ENCODE measurements around the gene CHST10. TPM values are rescaled to one million over a fixed set of nuclear protein-coding genes. Genes with fewer than 3 reads are reported as not detected.

Gene CHST10
- total RNA-seq, 1 donor from 2014 or later, result 6.5 TPM

Other genes with a start within 250 kb of the CHST10 start
- gene LONRF2, start 95.2 kb downstream of the CHST10 start, total RNA-seq, result under 0.01 TPM in 1 of 2 replicates, not detected in the other
- not detected in 2 replicates for gene NMS, start 52.8 kb upstream of the CHST10 start, total RNA-seq
- gene PDCL3, start 145.3 kb upstream of the CHST10 start, total RNA-seq, result 12.6 and 13.7 TPM in 2 replicates